HepG2 (cell line): ENCODE measurements around the gene OBSL1. TPM values are rescaled to one million over a fixed set of nuclear protein-coding genes. Genes with fewer than 3 reads are reported as not detected.

ENCODE experiments used
- EZH2 ChIP-seq: conservative IDR thresholded peaks from 2 replicates; pipeline ENCODE4 v1.6.1; 2012; ENCODE audit warnings: mild to moderate bottlenecking, low read depth, low read length, moderate library complexity
- GABPA ChIP-seq, 2 experiments: IDR thresholded peaks; 2 replicates each; pipeline ENCODE4 v1.6.1; 2011 to 2016; ENCODE audit warnings: low read depth in 2 of 2, low read length in 1 of 2, missing biosample characterization in 1 of 2, missing genetic modification characterization in 1 of 2
- GATA4 ChIP-seq: sonication (generic); IDR thresholded peaks from 2 replicates; pipeline ENCODE4 v1.6.1; 2016; ENCODE audit warnings: antibody characterized with exemption, low read depth, borderline replicate concordance
- HNRNPL ChIP-seq: fragments of 200-400 bp; formaldehyde crosslinking; IDR thresholded peaks from 2 replicates; pipeline ENCODE4 v1.6.1; 2017; ENCODE audit warnings: mild to moderate bottlenecking, low read depth, low read length
- KDM1A ChIP-seq: IDR thresholded peaks from 2 replicates; pipeline ENCODE4 v1.6.1; 2016; ENCODE audit warnings: missing compliant biosample characterization
- MTF2 ChIP-seq: sonication (generic); formaldehyde crosslinking; IDR thresholded peaks from 2 replicates; pipeline ENCODE4 v1.5.0; 2020; ENCODE audit warnings: missing genetic modification reagents, borderline replicate concordance
- NCOA5 ChIP-seq: sonication (generic); formaldehyde crosslinking; IDR thresholded peaks from 2 replicates; pipeline ENCODE4 v1.4.0; 2020; ENCODE audit warnings: missing genetic modification reagents
- NFE2 ChIP-seq: sonication (generic); formaldehyde crosslinking; IDR thresholded peaks from 2 replicates; pipeline ENCODE4 v1.4.0; 2020; ENCODE audit warnings: missing genetic modification reagents
- TEAD2 ChIP-seq: sonication (generic); formaldehyde crosslinking; IDR thresholded peaks from 2 replicates; pipeline ENCODE4 v1.9.0; 2021; ENCODE audit warnings: missing genetic modification reagents
- ZBTB38 ChIP-seq: sonication (generic); formaldehyde crosslinking; IDR thresholded peaks from 2 replicates; pipeline ENCODE4 v1.5.1; 2020; ENCODE audit warnings: mild to moderate bottlenecking, missing genetic modification reagents
- ZFP41 ChIP-seq: sonication (generic); formaldehyde crosslinking; IDR thresholded peaks from 2 replicates; pipeline ENCODE4 v1.4.0; 2020; ENCODE audit warnings: mild to moderate bottlenecking, missing genetic modification reagents, borderline replicate concordance
- ZNF34 ChIP-seq: sonication (generic); formaldehyde crosslinking; IDR thresholded peaks from 2 replicates; pipeline ENCODE4 v1.4.0; 2020; ENCODE audit warnings: mild to moderate bottlenecking, missing genetic modification reagents, borderline replicate concordance
- ZNF430 ChIP-seq: sonication (generic); formaldehyde crosslinking; IDR thresholded peaks from 2 replicates; pipeline ENCODE4 v1.9.0; 2021; ENCODE audit warnings: mild to moderate bottlenecking, missing genetic modification reagents
- ZNF589 ChIP-seq: sonication (generic); formaldehyde crosslinking; conservative IDR thresholded peaks from 2 replicates; pipeline ENCODE4 v1.8.0; 2022; ENCODE audit warnings: mild to moderate bottlenecking, moderate library complexity, missing genetic modification reagents
- ZZZ3 ChIP-seq: sonication (generic); formaldehyde crosslinking; IDR thresholded peaks from 2 replicates; pipeline ENCODE4 v1.4.0; 2020; ENCODE audit warnings: missing genetic modification reagents, mild to moderate bottlenecking, borderline replicate concordance
- polyA plus RNA-seq, 8 experiments: library from polyadenylated mRNA; depleted of rRNA in 3 of 8; stranded (reverse) in 7 of 8; unstranded in 1 of 8; fragments of >200 nt; fragmentation: Illumina TruSeq in 4 of 8; extraction: Trizol in 4 of 8; gene quantifications; 2 replicates each; pipeline versions ENCODE4 v1.2.1 to v1.2.3, GENCODE V29; 2011 to 2016; ENCODE audit warnings: low read depth in 4 of 8, missing spikeins in 1 of 8, mixed read lengths in 1 of 8; ENCODE audit not compliant: insufficient read depth in 1 of 8
- total RNA-seq, 5 experiments: library from RNA; depleted of rRNA; stranded (reverse); fragments of >200 nt; fragmentation: Illumina TruSeq; extraction: Trizol; gene quantifications; 2 replicates each; pipeline ENCODE4 v1.2.3, GENCODE V29; 2016; ENCODE audit warnings: low read depth in 1 of 5
- TF ChIP-seq, protein P1 (sequence below): sonication (generic); formaldehyde crosslinking; conservative IDR thresholded peaks from 2 replicates; pipeline ENCODE4 v1.4.0; 2020; ENCODE audit warnings: mild to moderate bottlenecking, missing genetic modification reagents, moderate library complexity
- TF ChIP-seq, protein P2 (sequence below): sonication (generic); formaldehyde crosslinking; IDR thresholded peaks from 2 replicates; pipeline ENCODE4 v1.5.0; 2020; ENCODE audit warnings: mild to moderate bottlenecking, missing genetic modification reagents, borderline replicate concordance
- TF ChIP-seq, protein P3 (sequence below): sonication (generic); formaldehyde crosslinking; IDR thresholded peaks from 2 replicates; pipeline ENCODE4 v1.5.1; 2020; ENCODE audit warnings: mild to moderate bottlenecking, missing genetic modification reagents, moderate library complexity

The OBSL1 gene
- total and polyA plus RNA-seq, 2 of the 13 experiments (the other 11 are each of a cell fraction or from before 2014, with no cell fraction given) = 86.7 to 218 TPM

DNA sequence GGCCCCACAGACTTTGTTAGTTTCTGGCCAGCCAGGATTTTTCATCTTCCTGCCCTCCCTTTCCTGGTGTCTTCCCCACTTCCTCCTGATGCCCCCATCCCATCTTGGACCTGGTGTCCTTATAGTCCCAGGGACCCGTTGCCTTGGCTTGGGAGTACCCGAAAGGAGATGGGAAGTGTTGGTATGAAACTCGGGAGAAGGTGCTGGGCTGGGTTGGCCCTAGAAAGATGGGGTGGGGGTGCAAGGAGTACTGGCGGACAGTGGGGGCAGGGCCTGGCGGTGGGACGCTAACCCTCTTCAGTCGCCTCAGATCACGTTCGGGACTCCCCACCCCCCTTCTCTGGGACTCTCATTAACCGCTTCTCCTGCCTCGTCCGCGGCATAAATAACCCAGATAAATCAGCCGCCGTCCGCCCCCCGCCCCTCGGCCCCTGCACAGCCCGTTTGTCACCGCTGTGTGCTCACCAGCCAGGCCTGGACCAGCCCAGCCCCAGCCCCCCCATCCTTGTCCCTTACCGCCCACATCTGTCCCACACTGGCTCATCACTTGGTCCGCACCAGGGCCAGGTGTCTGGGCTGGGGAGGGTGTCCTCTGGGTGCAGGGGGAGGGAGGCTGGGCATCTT, 60.7 kb downstream of the OBSL1 start (continued):
- TF ChIP-seq, protein P1, sequence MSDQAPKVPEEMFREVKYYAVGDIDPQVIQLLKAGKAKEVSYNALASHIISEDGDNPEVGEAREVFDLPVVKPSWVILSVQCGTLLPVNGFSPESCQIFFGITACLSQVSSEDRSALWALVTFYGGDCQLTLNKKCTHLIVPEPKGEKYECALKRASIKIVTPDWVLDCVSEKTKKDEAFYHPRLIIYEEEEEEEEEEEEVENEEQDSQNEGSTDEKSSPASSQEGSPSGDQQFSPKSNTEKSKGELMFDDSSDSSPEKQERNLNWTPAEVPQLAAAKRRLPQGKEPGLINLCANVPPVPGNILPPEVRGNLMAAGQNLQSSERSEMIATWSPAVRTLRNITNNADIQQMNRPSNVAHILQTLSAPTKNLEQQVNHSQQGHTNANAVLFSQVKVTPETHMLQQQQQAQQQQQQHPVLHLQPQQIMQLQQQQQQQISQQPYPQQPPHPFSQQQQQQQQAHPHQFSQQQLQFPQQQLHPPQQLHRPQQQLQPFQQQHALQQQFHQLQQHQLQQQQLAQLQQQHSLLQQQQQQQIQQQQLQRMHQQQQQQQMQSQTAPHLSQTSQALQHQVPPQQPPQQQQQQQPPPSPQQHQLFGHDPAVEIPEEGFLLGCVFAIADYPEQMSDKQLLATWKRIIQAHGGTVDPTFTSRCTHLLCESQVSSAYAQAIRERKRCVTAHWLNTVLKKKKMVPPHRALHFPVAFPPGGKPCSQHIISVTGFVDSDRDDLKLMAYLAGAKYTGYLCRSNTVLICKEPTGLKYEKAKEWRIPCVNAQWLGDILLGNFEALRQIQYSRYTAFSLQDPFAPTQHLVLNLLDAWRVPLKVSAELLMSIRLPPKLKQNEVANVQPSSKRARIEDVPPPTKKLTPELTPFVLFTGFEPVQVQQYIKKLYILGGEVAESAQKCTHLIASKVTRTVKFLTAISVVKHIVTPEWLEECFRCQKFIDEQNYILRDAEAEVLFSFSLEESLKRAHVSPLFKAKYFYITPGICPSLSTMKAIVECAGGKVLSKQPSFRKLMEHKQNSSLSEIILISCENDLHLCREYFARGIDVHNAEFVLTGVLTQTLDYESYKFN (CRISPR knock-in tag) = 0 out of 2 replicates have a peak, but pooled peaks have one; percentile 3
- TF ChIP-seq KDM1A = no peak
- no peak for TF ChIP-seq NCOA5 (CRISPR knock-in tag)
- 0 out of 2 replicates have a peak, but pooled peaks have one; percentile 2 for TF ChIP-seq ZNF430
- TF ChIP-seq GABPA (IDR thresholded peaks at IDR 0.05; ENCODE audit: low read depth, low read length) = peak; percentile 13; the same call in 1 of the 2 replicates
- no peak for TF ChIP-seq GABPA (CRISPR knock-in tag; IDR thresholded peaks at IDR 0.05; ENCODE audit: low read depth)
- 0 out of 2 replicates have a peak, but pooled peaks have one; percentile 7 for TF ChIP-seq MTF2
- peak; percentile 54 for TF ChIP-seq EZH2
- TF ChIP-seq ZFP41 = no peak
- no peak for TF ChIP-seq TEAD2 (CRISPR knock-in tag)
- no peak for TF ChIP-seq ZNF34 (CRISPR knock-in tag)
- TF ChIP-seq GATA4 = no peak
- TF ChIP-seq ZNF589 (CRISPR knock-in tag) = no peak
- TF ChIP-seq ZBTB38 (CRISPR knock-in tag) = no peak
- no peak for TF ChIP-seq HNRNPL
- TF ChIP-seq ZZZ3 (CRISPR knock-in tag) = peak; percentile 7; the same call in 1 of the 2 replicates
- TF ChIP-seq, protein P2, sequence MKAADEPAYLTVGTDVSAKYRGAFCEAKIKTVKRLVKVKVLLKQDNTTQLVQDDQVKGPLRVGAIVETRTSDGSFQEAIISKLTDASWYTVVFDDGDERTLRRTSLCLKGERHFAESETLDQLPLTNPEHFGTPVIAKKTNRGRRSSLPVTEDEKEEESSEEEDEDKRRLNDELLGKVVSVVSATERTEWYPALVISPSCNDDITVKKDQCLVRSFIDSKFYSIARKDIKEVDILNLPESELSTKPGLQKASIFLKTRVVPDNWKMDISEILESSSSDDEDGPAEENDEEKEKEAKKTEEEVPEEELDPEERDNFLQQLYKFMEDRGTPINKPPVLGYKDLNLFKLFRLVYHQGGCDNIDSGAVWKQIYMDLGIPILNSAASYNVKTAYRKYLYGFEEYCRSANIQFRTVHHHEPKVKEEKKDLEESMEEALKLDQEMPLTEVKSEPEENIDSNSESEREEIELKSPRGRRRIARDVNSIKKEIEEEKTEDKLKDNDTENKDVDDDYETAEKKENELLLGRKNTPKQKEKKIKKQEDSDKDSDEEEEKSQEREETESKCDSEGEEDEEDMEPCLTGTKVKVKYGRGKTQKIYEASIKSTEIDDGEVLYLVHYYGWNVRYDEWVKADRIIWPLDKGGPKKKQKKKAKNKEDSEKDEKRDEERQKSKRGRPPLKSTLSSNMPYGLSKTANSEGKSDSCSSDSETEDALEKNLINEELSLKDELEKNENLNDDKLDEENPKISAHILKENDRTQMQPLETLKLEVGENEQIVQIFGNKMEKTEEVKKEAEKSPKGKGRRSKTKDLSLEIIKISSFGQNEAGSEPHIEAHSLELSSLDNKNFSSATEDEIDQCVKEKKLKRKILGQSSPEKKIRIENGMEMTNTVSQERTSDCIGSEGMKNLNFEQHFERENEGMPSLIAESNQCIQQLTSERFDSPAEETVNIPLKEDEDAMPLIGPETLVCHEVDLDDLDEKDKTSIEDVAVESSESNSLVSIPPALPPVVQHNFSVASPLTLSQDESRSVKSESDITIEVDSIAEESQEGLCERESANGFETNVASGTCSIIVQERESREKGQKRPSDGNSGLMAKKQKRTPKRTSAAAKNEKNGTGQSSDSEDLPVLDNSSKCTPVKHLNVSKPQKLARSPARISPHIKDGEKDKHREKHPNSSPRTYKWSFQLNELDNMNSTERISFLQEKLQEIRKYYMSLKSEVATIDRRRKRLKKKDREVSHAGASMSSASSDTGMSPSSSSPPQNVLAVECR (CRISPR knock-in tag) = peak; percentile 20; the same call in 1 of the 2 replicates
- TF ChIP-seq, protein P3, sequence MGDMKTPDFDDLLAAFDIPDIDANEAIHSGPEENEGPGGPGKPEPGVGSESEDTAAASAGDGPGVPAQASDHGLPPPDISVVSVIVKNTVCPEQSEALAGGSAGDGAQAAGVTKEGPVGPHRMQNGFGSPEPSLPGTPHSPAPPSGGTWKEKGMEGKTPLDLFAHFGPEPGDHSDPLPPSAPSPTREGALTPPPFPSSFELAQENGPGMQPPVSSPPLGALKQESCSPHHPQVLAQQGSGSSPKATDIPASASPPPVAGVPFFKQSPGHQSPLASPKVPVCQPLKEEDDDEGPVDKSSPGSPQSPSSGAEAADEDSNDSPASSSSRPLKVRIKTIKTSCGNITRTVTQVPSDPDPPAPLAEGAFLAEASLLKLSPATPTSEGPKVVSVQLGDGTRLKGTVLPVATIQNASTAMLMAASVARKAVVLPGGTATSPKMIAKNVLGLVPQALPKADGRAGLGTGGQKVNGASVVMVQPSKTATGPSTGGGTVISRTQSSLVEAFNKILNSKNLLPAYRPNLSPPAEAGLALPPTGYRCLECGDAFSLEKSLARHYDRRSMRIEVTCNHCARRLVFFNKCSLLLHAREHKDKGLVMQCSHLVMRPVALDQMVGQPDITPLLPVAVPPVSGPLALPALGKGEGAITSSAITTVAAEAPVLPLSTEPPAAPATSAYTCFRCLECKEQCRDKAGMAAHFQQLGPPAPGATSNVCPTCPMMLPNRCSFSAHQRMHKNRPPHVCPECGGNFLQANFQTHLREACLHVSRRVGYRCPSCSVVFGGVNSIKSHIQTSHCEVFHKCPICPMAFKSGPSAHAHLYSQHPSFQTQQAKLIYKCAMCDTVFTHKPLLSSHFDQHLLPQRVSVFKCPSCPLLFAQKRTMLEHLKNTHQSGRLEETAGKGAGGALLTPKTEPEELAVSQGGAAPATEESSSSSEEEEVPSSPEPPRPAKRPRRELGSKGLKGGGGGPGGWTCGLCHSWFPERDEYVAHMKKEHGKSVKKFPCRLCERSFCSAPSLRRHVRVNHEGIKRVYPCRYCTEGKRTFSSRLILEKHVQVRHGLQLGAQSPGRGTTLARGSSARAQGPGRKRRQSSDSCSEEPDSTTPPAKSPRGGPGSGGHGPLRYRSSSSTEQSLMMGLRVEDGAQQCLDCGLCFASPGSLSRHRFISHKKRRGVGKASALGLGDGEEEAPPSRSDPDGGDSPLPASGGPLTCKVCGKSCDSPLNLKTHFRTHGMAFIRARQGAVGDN (CRISPR knock-in tag) = peak; percentile 12; the same call in 1 of the 2 replicates
- TF ChIP-seq NFE2 (CRISPR knock-in tag) = no peak
